GM12872 (cell line): Measurements from ENCODE around the gene AP2A2.

ENCODE experiments used
- CTCF ChIP-seq: IDR thresholded peaks from 3 replicates; pipeline ENCODE4 v1.5.1; 2011; ENCODE audit warnings: low read depth, mild to moderate bottlenecking, low read length, moderate library complexity; ENCODE audit not compliant: insufficient read depth

Gene AP2A2

GRCh38 chr11:1033016-1033798, 107.5 kb downstream of the AP2A2 start:
- no peak for TF ChIP-seq CTCF

- TF ChIP-seq CTCF, result no peak
Measured at GRCh38 chr11:1034001-1034400, 108.3 kb downstream of the AP2A2 start.

GRCh38 chr11:1034456-1035295, 109.0 kb downstream of the AP2A2 start:
- TF ChIP-seq CTCF, result no peak

GRCh38 chr11:1035577-1036283, 110.1 kb downstream of the AP2A2 start:
- no peak for TF ChIP-seq CTCF

- TF ChIP-seq CTCF, result no peak
Measured at GRCh38 chr11:1036303-1036923, 110.7 kb downstream of the AP2A2 start, which contains the start of gene MUC6. Gene MUC6, minus strand, starts transcription at chr11:1036718. Its CDS starts 63 bp downstream, at chr11:1036655.

- no peak for TF ChIP-seq CTCF
Measured at GRCh38 chr11:1036931-1037330, 111.3 kb downstream of the AP2A2 start.
